Eye (tissue), 1 donor: ENCODE data around the gene ARHGEF6.
"Not testable (repeated sequence)": the region's sequence is repeated elsewhere in the genome, so short reads cannot be mapped to it uniquely, and the experiment has no call there.

ENCODE experiments used
- DNase-seq: peaks from one replicate; pipeline ENCODE4 v3.0.0-alpha.2; 2015

The ARHGEF6 gene

GRCh38 chrX:136781180-136781797 is 557 bp upstream of the ARHGEF6 start:
- DNase-seq, result no peak

- DNase-seq, result no peak
Measured at GRCh38 chrX:136780241-136780640, 491 bp downstream of the ARHGEF6 start.

GRCh38 chrX:136779346-136779781 is 1.4 kb downstream of the ARHGEF6 start:
- DNase-seq, result no peak

GRCh38 chrX:136778916-136779315 is 1.8 kb downstream of the ARHGEF6 start:
- DNase-seq, result no peak

- DNase-seq, result no peak
Measured at GRCh38 chrX:136778020-136778419, 2.7 kb downstream of the ARHGEF6 start.

GRCh38 chrX:136773648-136774047 is 7.1 kb downstream of the ARHGEF6 start:
- no peak for DNase-seq

GRCh38 chrX:136771869-136772268 is 8.9 kb downstream of the ARHGEF6 start:
- not testable (repeated sequence) for DNase-seq

GRCh38 chrX:136768469-136769084 is 12.2 kb downstream of the ARHGEF6 start:
- DNase-seq, result peak; percentile 26

- peak; percentile 78 for DNase-seq
Measured at GRCh38 chrX:136767104-136767941, 13.4 kb downstream of the ARHGEF6 start.

- DNase-seq, result no peak
Measured at GRCh38 chrX:136766785-136767103, 14.0 kb downstream of the ARHGEF6 start.

- DNase-seq, result no peak
Measured at GRCh38 chrX:136765821-136766356, 14.8 kb downstream of the ARHGEF6 start.

- DNase-seq, result no peak
Measured at GRCh38 chrX:136764206-136764605, 16.5 kb downstream of the ARHGEF6 start.

- DNase-seq, result no peak
Measured at GRCh38 chrX:136762820-136763452, 17.8 kb downstream of the ARHGEF6 start.

GRCh38 chrX:136761421-136761820 is 19.3 kb downstream of the ARHGEF6 start:
- DNase-seq, result no peak

- DNase-seq, result no peak
Measured at GRCh38 chrX:136759968-136760367, 20.8 kb downstream of the ARHGEF6 start.

GRCh38 chrX:136755411-136755810 is 25.3 kb downstream of the ARHGEF6 start:
- DNase-seq, result no peak

GRCh38 chrX:136754651-136755050 is 26.1 kb downstream of the ARHGEF6 start:
- no peak for DNase-seq

GRCh38 chrX:136752796-136753195 is 27.9 kb downstream of the ARHGEF6 start:
- DNase-seq, result no peak

GRCh38 chrX:136752346-136752745 is 28.4 kb downstream of the ARHGEF6 start:
- no peak for DNase-seq

GRCh38 chrX:136750364-136750763 is 30.4 kb downstream of the ARHGEF6 start:
- DNase-seq, result no peak

- DNase-seq, result no peak
Measured at GRCh38 chrX:136747003-136747986, 33.4 kb downstream of the ARHGEF6 start.
